ENCODE measurements around the gene JAZF1.

JAZF1 gene

GRCh38 chr7:27860800-27861199, 319.8 kb downstream of the JAZF1 start:
- TF ChIP-seq TEAD4 (IDR thresholded peaks at IDR 0.05) (no peak), MAX (IDR thresholded peaks at IDR 0.05) (no peak), YY1 (IDR thresholded peaks at IDR 0.05; ENCODE audit: low read depth) (no peak), REST (IDR thresholded peaks at IDR 0.05; ENCODE audit: low read depth) (no peak), RAD21 (IDR thresholded peaks at IDR 0.05; ENCODE audit: low read depth) (no peak), FOXM1 (IDR thresholded peaks at IDR 0.05; ENCODE audit: borderline replicate concordance, low read depth) (no peak), EGR1 (IDR thresholded peaks at IDR 0.05) (no peak), CREB1 (IDR thresholded peaks at IDR 0.05; ENCODE audit: low read depth) (no peak), TAF1 (IDR thresholded peaks at IDR 0.05; ENCODE audit: low read depth) (no peak), NFIC (IDR thresholded peaks at IDR 0.05) (no peak)

- no peak for TF ChIP-seq CEBPB (IDR thresholded peaks at IDR 0.05)
- no peak for TF ChIP-seq REST (IDR thresholded peaks at IDR 0.05; ENCODE audit: low read depth)
- no peak for TF ChIP-seq TCF12 (IDR thresholded peaks at IDR 0.05; ENCODE audit: low read depth)
- TF ChIP-seq EGR1 (IDR thresholded peaks at IDR 0.05), result no peak
- no peak for TF ChIP-seq ZBTB7A (IDR thresholded peaks at IDR 0.05; ENCODE audit: low read depth)
- no peak for TF ChIP-seq CREB1 (IDR thresholded peaks at IDR 0.05; ENCODE audit: low read depth)
- TF ChIP-seq NFIC (IDR thresholded peaks at IDR 0.05), result no peak
These were observed 330.1 kb downstream of the JAZF1 start for GRCh38 chr7:27850531-27850930.

- TF ChIP-seq TEAD4 (IDR thresholded peaks at IDR 0.05), result no peak
- no peak for TF ChIP-seq CREB1 (IDR thresholded peaks at IDR 0.05; ENCODE audit: low read depth)
- no peak for TF ChIP-seq FOXM1 (IDR thresholded peaks at IDR 0.05; ENCODE audit: borderline replicate concordance, low read depth)
- no peak for TF ChIP-seq YY1 (IDR thresholded peaks at IDR 0.05; ENCODE audit: low read depth)
- TF ChIP-seq MAX (IDR thresholded peaks at IDR 0.05), result no peak
- TF ChIP-seq TAF1 (IDR thresholded peaks at IDR 0.05; ENCODE audit: low read depth), result no peak
- TF ChIP-seq REST (IDR thresholded peaks at IDR 0.05; ENCODE audit: low read depth), result no peak
- no peak for TF ChIP-seq TCF12 (IDR thresholded peaks at IDR 0.05; ENCODE audit: low read depth)
These were observed 334.2 kb downstream of the JAZF1 start for GRCh38 chr7:27846388-27846787.

GRCh38 chr7:27843584-27844305, 336.9 kb downstream of the JAZF1 start:
- TF ChIP-seq CREB1 (IDR thresholded peaks at IDR 0.05; ENCODE audit: low read depth) (no peak), RAD21 (IDR thresholded peaks at IDR 0.05; ENCODE audit: low read depth) (no peak), TEAD4 (IDR thresholded peaks at IDR 0.05) (no peak), YY1 (IDR thresholded peaks at IDR 0.05; ENCODE audit: low read depth) (no peak)

- TF ChIP-seq EGR1 (IDR thresholded peaks at IDR 0.05), result no peak
- no peak for TF ChIP-seq CREB1 (IDR thresholded peaks at IDR 0.05; ENCODE audit: low read depth)
- TF ChIP-seq TEAD4 (IDR thresholded peaks at IDR 0.05), result no peak
- no peak for TF ChIP-seq RAD21 (IDR thresholded peaks at IDR 0.05; ENCODE audit: low read depth)
- TF ChIP-seq ZBTB7A (IDR thresholded peaks at IDR 0.05; ENCODE audit: low read depth), result no peak
These were observed 337.7 kb downstream of the JAZF1 start for GRCh38 chr7:27842851-27843250.

GRCh38 chr7:27842094-27842692, 338.4 kb downstream of the JAZF1 start:
- TF ChIP-seq TEAD4 (IDR thresholded peaks at IDR 0.05), result no peak
- TF ChIP-seq EGR1 (IDR thresholded peaks at IDR 0.05), result no peak
